GM18511 (cell line): ENCODE data around the gene RHOF.
"Not testable (repeated sequence)": the region's sequence is repeated elsewhere in the genome, so short reads cannot be mapped to it uniquely, and the experiment has no call there.

Experiments
- ATAC-seq: cut with Tn5 transposase; IDR thresholded peaks from one replicate; pipeline ENCODE4 v1.9.1; 2021; ENCODE audit warnings: mild to moderate bottlenecking, moderate library complexity; ENCODE audit not compliant: unreplicated experiment

RHOF gene

DNA sequence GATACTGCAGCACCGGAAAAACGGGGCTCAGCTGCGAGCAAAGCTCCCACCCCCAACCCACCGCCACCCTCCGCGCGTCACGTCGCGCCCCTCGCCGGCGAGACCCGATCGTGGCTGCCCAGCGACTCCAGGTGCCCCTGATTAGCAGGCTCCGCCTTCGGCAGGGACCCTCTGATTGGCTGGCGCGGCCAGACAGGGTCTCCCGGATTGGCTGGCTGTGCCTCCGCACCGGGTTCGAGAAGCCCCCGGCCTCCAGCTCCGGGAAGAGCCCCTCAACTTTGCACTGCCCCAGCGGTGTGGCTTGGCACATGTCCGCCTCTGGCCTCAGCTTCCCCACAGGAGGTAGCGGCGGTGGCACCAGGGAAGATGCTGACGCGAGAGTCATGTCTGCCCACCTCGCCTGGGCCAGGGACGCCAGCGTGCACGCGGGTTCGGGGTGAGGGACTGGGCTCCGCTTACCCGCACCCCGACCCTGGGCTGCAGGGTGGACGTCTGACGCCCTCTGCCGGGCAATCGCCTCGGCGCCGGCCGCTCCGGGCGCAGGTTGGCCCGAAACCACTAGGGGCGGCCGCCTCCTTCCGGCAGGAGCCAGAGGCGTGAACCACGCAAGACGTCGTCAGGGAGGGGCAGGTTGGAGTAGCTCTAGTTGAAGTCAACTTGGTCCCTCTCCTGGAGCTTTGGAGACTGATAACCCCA lies 498 bp upstream of the RHOF start:
- ATAC-seq: peak; percentile 53

DNA sequence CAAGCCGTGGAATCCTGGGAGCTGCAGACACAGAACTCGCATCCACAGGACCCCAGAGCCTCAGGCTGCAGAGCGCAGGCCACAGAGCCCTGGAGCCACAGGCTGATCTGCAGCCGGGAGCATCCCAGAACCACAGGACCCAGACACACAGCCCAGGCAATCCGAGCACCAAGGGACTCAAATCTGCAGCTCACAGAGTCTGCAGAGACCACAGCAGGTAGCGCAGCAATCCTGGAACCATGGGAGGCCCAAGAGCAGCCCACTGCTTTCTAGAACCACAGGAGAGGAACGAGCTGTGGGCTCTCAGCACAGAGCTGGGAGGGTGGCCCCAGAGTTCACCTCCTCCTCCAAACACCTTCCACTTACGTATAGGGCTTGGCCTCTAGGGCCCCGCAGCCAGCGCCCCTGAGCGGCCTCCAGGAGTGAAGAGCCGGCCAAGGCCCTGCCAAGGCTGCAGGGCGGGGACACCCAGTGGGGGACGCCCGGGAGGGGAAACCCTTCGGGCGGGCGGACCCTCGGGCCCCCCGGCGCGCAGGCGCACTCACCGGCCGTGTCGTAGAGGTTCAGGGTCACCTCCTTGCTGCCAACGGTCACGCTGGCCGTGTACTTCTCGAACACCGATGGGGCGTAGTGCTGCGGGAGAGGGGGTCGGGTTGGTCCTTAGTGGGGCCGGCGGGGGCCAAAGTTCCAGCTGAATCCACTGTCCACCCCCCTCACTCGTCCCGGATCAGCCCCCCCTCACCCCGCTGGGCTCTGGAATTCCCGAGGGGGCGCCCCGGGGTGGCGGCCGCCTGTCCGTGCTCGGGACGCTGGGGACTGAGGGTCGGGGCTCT lies 665 bp downstream of the RHOF start:
- ATAC-seq: no peak

DNA sequence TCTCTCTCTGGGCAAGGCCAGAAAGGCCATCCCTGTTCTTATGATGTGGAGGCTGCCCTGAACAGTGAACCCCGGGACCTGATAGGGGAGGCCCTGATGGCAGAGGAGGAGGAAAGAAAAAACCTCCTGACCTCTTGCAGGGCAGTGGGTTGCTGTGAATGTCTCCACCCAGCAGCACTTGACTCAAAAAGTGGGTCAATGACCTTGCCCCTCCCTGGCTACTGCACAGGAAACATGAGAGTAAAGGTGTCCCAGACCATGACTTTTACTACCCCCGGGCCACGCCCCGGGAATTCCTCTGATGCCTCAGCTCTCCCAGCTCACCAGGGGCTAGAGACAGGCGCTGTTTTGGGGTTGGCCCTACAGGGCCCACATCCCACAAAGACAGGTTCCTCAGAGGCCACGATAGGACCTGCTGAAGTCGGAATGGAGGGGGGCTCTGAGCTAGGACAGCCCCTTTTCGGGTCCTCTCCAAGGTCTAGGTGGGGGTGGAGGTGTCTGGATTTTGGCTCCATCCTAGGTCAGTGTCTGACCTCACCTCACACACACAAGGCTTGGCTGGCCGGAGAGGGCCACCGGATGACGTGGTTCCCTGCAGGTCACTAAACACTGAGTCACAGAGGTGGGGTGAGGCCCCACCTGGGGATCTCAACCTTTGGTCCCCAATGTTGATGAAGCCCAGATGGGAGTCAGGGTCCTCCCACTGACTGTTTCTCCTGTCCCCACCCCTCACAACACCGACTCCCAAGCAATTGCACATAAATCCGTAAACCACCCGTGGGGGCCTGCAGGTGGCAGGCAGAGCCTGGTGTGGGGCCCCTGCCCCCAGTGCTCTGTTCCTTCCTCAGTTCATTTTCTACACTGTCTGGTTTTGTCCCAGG lies 1.6 kb downstream of the RHOF start:
- no peak for ATAC-seq

- not testable (repeated sequence) for ATAC-seq
Measured at GRCh38 chr12:121790785-121791184, 2.7 kb downstream of the RHOF start.

DNA sequence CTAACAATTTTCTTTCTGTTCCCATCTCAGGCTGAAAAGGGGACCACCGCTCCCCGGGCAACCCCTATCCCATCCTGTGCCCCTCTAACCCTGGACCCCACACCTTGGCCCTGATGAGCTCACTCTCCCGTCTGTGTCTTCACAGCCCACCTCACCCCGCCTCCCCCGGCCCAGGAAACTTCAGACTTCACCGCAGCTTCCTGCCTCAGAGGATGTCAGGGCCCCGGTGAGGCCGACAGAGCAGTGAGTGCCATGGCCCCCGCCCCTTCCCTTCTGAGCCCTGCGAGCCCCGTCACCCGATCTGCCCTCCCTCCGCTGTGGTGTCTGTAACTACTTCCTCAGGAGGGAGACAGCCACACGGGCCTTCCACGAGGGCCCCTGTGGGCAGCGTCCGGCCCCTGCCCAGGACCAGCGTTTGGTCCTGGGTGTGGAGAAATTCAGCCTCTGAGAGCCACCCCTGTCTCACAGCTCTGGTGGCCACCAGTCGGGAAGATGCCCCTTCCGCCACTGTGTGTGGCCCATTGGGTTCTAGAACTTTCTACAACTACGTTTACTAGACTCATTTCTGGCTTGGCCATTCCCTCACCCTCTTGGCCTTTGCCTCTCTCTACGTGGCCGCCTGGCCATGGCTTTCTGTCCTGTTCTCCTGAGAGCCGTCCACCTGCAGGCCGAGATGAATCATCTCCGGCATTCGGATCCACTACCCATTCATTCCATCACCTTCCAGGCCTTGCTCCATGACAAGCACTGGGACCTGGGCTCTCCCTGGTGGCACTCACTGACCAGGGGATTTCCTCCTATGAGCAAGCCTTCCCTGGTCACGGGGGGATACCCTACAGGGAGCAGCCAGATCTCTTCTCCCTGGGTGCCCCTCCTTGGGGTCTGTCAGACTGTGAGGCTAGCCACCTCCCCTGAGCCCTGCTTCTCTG lies 3.4 kb downstream of the RHOF start:
- peak; percentile 54 for ATAC-seq

GRCh38 chr12:121789233-121789781 lies 4.2 kb downstream of the RHOF start:
- no peak for ATAC-seq

GRCh38 chr12:121788176-121788818 lies 5.2 kb downstream of the RHOF start:
- no peak for ATAC-seq

GRCh38 chr12:121787063-121788025 lies 6.1 kb downstream of the RHOF start:
- no peak for ATAC-seq

DNA sequence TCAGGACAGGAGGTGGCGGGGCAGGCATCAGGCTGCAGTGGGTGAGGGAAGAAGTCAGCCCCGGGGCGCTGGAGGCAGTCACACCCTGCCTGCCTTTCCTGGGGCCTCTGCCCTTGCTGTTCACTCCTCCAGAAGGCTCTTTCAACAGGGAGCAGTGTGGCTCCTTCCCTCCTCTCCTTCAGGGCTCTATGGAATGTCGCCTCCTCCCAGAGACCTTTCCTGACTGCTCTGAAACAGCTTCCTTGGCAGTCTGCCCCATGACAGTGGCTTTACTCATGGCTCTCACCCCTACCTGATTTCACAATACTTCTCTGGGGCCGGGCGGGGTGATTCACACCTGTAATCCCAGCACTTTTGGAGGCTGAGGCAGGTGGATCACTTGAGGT lies 7.1 kb downstream of the RHOF start:
- no peak for ATAC-seq

DNA sequence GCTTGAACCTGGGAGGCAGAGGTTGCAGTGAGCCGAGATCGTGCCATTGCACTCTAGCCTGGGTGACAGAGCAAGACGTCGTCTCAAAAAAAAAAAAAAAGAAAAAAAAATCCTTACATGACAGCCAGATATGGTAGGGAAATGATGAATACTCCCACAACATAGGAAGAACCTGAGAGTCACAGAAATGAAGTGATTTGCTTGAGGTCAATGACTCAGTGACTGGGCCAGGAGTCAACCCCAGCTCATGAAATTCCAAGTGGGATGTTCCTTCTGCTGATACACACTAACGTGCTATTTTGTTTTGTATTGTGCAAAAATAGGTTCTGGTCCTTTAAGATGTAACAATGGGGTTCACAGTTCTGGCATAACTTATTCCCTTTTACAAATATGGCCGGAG lies 9.0 kb downstream of the RHOF start:
- no peak for ATAC-seq

DNA sequence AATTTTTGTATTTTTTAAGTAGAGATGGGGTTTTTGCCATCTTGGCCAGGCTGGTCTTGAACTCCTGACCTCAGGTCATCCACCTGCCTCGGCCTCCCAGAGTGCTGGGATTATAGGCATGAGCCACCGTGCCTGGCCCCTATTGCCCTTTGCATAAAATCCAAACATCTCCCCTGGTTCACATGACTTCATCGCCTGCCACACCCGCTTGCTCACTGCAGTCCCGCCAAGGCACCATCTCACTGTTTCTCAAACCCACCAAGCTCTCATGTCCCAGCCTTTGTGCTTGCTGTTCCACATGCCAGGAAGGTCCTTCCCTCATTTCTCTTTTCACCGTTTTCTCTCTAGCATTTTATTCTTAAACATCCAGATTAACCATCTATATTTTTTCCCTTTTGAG lies 9.7 kb downstream of the RHOF start:
- ATAC-seq: no peak

DNA sequence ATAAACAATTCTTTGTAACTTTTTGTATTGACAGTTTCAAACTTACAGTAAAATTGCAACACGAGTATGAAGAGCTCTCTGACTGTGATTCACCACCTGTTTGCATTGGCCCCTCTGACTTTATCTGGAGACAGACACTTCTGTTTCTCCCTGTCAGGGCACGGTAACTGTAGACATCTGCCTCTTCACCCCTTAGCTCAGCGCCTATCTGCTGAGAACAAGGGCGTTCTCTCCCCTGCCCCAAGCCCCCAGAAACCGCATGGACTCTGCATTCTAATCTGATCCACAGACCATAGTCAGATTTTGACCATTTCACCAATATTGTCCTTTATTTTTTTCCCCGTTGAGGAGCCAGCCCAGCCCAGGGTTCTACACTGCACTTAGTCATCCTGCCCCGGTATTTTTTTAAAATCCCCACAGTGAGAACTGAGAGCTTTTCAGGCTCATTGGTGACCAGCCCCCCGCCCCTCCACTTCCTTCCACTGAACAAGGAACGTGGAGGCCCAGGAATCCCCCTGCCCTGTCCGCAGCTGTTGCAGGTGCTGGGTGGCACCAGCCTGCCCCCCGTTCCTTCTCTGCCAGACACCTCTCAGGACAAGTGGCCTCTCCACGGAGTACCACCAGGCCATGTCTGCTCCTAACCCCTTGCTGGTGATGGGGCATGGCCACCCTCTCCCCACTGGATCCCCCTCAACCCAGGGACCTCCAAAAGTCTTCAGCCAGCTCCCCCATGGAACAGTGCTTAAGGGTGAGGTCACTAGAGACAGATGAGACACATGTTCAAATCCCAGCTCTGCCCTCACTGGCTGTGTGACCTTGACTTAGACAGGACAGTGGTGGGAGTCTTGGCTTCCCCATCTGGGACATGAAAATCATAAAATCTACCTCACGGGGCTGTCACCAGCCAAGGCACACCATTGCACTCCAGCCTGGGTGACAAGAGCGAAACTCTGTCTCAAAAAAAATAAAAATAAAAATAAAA lies 11.2 kb downstream of the RHOF start:
- ATAC-seq: peak; percentile 72

DNA sequence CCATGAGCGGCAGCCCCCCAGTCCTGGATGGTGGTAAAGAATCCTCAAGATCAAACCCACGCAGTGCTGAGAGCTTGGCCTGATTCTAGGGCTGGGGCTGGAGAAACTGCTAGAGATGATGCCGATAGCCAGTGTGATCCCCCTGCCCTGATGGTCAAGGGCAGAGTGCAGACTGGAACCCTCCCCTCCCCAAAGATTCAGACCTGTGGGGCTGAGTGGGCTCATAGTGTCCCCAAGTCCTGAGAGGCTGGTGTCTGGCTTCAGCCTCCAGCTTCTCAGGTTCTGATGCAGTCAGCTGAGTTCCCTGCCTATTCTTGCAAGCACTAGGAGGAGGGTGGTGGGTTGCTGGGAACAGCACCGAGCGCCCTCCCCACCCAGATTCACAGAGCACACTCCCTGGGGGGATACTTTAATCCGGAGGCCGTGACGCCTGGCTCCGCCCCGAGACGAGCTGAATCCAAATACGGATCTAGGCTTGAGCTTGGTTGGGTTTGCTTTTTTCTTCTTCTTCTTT lies 11.9 kb downstream of the RHOF start:
- ATAC-seq: peak; percentile 30

GRCh38 chr12:121780429-121780828 lies 13.1 kb downstream of the RHOF start:
- no peak for ATAC-seq

- no peak for ATAC-seq
Measured at GRCh38 chr12:121779422-121779895, 14.0 kb downstream of the RHOF start.

GRCh38 chr12:121778567-121779421 lies 14.7 kb downstream of the RHOF start:
- ATAC-seq: no peak
